Measurements from ENCODE around the gene KDM4B.

KDM4B gene

GRCh38 chr19:5103812-5104410 lies 135.0 kb downstream of the KDM4B start:
- DNase-seq (ENCODE audit: low read depth in 2 of 2) = no peak

GRCh38 chr19:5104871-5105351 lies 136.0 kb downstream of the KDM4B start:
- DNase-seq (ENCODE audit: low read depth in 2 of 2) = no peak

GRCh38 chr19:5106191-5106726 lies 137.3 kb downstream of the KDM4B start:
- no peak for DNase-seq (ENCODE audit: low read depth in 2 of 2)

GRCh38 chr19:5106971-5107370 lies 138.1 kb downstream of the KDM4B start:
- DNase-seq (ENCODE audit: low read depth in 2 of 2) = no peak

GRCh38 chr19:5107432-5108122 lies 138.7 kb downstream of the KDM4B start:
- no peak for DNase-seq (ENCODE audit: low read depth in 2 of 2)

GRCh38 chr19:5108123-5108596 lies 139.2 kb downstream of the KDM4B start:
- no peak for DNase-seq (ENCODE audit: low read depth in 2 of 2)

GRCh38 chr19:5108866-5109265 lies 140.0 kb downstream of the KDM4B start:
- DNase-seq (ENCODE audit: low read depth in 2 of 2) = no peak

GRCh38 chr19:5109560-5109959 lies 140.6 kb downstream of the KDM4B start:
- DNase-seq (ENCODE audit: low read depth in 2 of 2) = no peak

- no peak for DNase-seq (ENCODE audit: low read depth in 2 of 2)
Observed at GRCh38 chr19:5110546-5110945, 141.6 kb downstream of the KDM4B start.

- DNase-seq (ENCODE audit: low read depth in 2 of 2) = no peak
Observed at GRCh38 chr19:5111051-5111450, 142.1 kb downstream of the KDM4B start.

- no peak for DNase-seq (ENCODE audit: low read depth in 2 of 2)
Observed at GRCh38 chr19:5112175-5112574, 143.3 kb downstream of the KDM4B start.

- no peak for DNase-seq (ENCODE audit: low read depth in 2 of 2)
Observed at GRCh38 chr19:5112681-5113575, 144.0 kb downstream of the KDM4B start.

- DNase-seq (ENCODE audit: low read depth in 2 of 2) = no peak
Observed at GRCh38 chr19:5113633-5114586, 145.0 kb downstream of the KDM4B start.

GRCh38 chr19:5114727-5115126 lies 145.8 kb downstream of the KDM4B start:
- no peak for DNase-seq (ENCODE audit: low read depth in 2 of 2)

GRCh38 chr19:5115351-5115750 lies 146.4 kb downstream of the KDM4B start:
- DNase-seq (ENCODE audit: low read depth in 2 of 2) = no peak

GRCh38 chr19:5115771-5116202 lies 146.9 kb downstream of the KDM4B start:
- no peak for DNase-seq (ENCODE audit: low read depth in 2 of 2)

- no peak for DNase-seq (ENCODE audit: low read depth in 2 of 2)
Observed at GRCh38 chr19:5116292-5116691, 147.4 kb downstream of the KDM4B start.

- no peak for DNase-seq (ENCODE audit: low read depth in 2 of 2)
Observed at GRCh38 chr19:5117421-5117820, 148.5 kb downstream of the KDM4B start.

GRCh38 chr19:5118026-5118425 lies 149.1 kb downstream of the KDM4B start:
- no peak for DNase-seq (ENCODE audit: low read depth in 2 of 2)

- DNase-seq (ENCODE audit: low read depth in 2 of 2) = no peak
Observed at GRCh38 chr19:5119297-5119998, 150.5 kb downstream of the KDM4B start.

Measured in stimulated activated CD4-positive, alpha-beta T cell treated with anti-CD3 and anti-CD28 coated beads, Interleukin-4, amount 100 ng/mL, for 48 hours (primary cell).